Activated CD8-positive, alpha-beta T cell treated with anti-CD3 and anti-CD28 coated beads, Interleukin-2, amount 10 ng/mL, durations not matched to agents 7 days and 5 days (primary cell): ENCODE data around the gene ZDHHC11. TPM values are rescaled to one million over a fixed set of nuclear protein-coding genes. Genes with fewer than 3 reads are reported as not detected.
"Not testable (repeated sequence)": the region's sequence is repeated elsewhere in the genome, so short reads cannot be mapped to it uniquely, and the experiment has no call there.

Source experiments
- ATAC-seq: fragments of 150-1000 bp; cut with Tn5 transposase; one replicate; pipeline ENCODE4 v1.10.0; 2021; ENCODE audit warnings: moderate library complexity
- CTCF ChIA-PET: fragments of 350-600 bp; sonication (Branson Sonifier 250); formaldehyde crosslinking; loops from one replicate; lab custom pipeline; 2021; ENCODE audit warnings: antibody characterized with exemption; lab: Charles Lee
- POLR2A ChIA-PET: fragments of 350-600 bp; sonication (Branson Sonifier 250); formaldehyde crosslinking; loops from one replicate; lab custom pipeline; 2021; ENCODE audit warnings: antibody characterized with exemption; lab: Charles Lee
- DNase-seq: peaks from one replicate; pipeline ENCODE4 v3.0.0-alpha.2; 2020
- H3K27ac Mint-ChIP-seq: one replicate; pipeline ENCODE4 v1.8.0; 2021; ENCODE audit warnings: mild to moderate bottlenecking, mixed read lengths
- H3K27me3 Mint-ChIP-seq: one replicate; pipeline ENCODE4 v1.8.0; 2021; ENCODE audit warnings: low read depth, mixed read lengths
- H3K36me3 Mint-ChIP-seq: one replicate; pipeline ENCODE4 v1.8.0; 2021; ENCODE audit warnings: low read depth, mixed read lengths
- H3K4me1 Mint-ChIP-seq: one replicate; pipeline ENCODE4 v1.8.0; 2021; ENCODE audit warnings: low read depth, mixed read lengths
- H3K4me3 Mint-ChIP-seq: one replicate; pipeline ENCODE4 v1.8.0; 2021; ENCODE audit warnings: mild to moderate bottlenecking, mixed read lengths
- H3K9me3 Mint-ChIP-seq: one replicate; pipeline ENCODE4 v1.8.0; 2022; ENCODE audit warnings: mixed read lengths; ENCODE audit not compliant: insufficient read depth
- total RNA-seq, 2 experiments: library from RNA; stranded (reverse); gene quantifications; one replicate each; pipeline ENCODE4 v1.2.3, GENCODE V29; 2021

The ZDHHC11 gene
- total RNA-seq, 2 experiments from 2014 or later = 11.9 to 17.0 TPM

- CTCF ChIA-PET, H3K4me3 Mint-ChIP-seq, H3K4me1 Mint-ChIP-seq, H3K9me3 Mint-ChIP-seq, POLR2A ChIA-PET, H3K27me3 Mint-ChIP-seq, ATAC-seq, DNase-seq, H3K36me3 Mint-ChIP-seq, H3K27ac Mint-ChIP-seq: not testable (repeated sequence)
Measured at GRCh38 chr5:748011-748980, 102.5 kb downstream of the ZDHHC11 start.

GRCh38 chr5:747303-747844, 103.4 kb downstream of the ZDHHC11 start:
- H3K27ac Mint-ChIP-seq, POLR2A ChIA-PET, H3K4me3 Mint-ChIP-seq, ATAC-seq, H3K36me3 Mint-ChIP-seq, H3K4me1 Mint-ChIP-seq, CTCF ChIA-PET, H3K27me3 Mint-ChIP-seq, DNase-seq, H3K9me3 Mint-ChIP-seq: not testable (repeated sequence)

- H3K4me3 Mint-ChIP-seq = no peak overlapping the region
- H3K36me3 Mint-ChIP-seq = no peaks in the 10 kb centered on the region
- ATAC-seq (no peak), DNase-seq (no peak)
- POLR2A ChIA-PET = no interaction called here
- H3K27ac Mint-ChIP-seq = no peak overlapping the region
- no peaks in the 10 kb centered on the region for H3K4me1 Mint-ChIP-seq
- H3K9me3 Mint-ChIP-seq = no peaks in the 10 kb centered on the region
- peaks cover 4% of the 10 kb centered on the region for H3K27me3 Mint-ChIP-seq
- CTCF ChIA-PET = no interaction called here
Measured at GRCh38 chr5:746258-746761, 104.5 kb downstream of the ZDHHC11 start.

Other genes with a start within 250 kb of the ZDHHC11 start
- gene CEP72, start 238.6 kb downstream of the ZDHHC11 start, total RNA-seq = 10 to 100 TPM; 34.4 to 38.6 TPM
- gene TPPP, start 157.6 kb downstream of the ZDHHC11 start, total RNA-seq = under 1 TPM in 1 of 2 experiments, not detected in 1; 0.08 TPM
- under 1 TPM in 1 of 2 experiments, not detected in 1; 0.10 TPM for gene ZDHHC11B, start 66.3 kb downstream of the ZDHHC11 start, total RNA-seq
- gene BRD9, start 41.8 kb upstream of the ZDHHC11 start, total RNA-seq = 10 to 100 TPM; 58.9 to 60.7 TPM
- 10 to 100 TPM; 38.6 to 42.6 TPM for gene TRIP13, start 41.9 kb upstream of the ZDHHC11 start, total RNA-seq
- 1 to 10 TPM; 1.3 to 3.2 TPM for gene NKD2, start 157.8 kb upstream of the ZDHHC11 start, total RNA-seq